HL-60 (cell line): Measurements from ENCODE around the gene PWP1.

Experiments
- DNase-seq, 2 experiments: peaks; one replicate each; pipeline ENCODE4 v3.0.0-alpha.2; 2010 to 2020; ENCODE audit warnings: low read depth in 1 of 2, low spot score in 1 of 2
- H3K27ac ChIP-seq: fragments of 250-450 bp; sonication (Bioruptor Pico); replicated peaks from 2 replicates; pipeline ENCODE4 v1.5.1; 2020; ENCODE audit warnings: mild to moderate bottlenecking, moderate library complexity
- H3K27me3 ChIP-seq: fragments of 250-450 bp; sonication (Bioruptor Pico); 2 replicates; pipeline ENCODE4 v1.5.1; 2021; ENCODE audit warnings: mild to moderate bottlenecking, moderate library complexity; ENCODE audit not compliant: insufficient read depth, poor library complexity, severe bottlenecking
- H3K4me3 ChIP-seq: replicated peaks from 2 replicates; pipeline ENCODE4 v1.5.1; 2011; ENCODE audit warnings: mild to moderate bottlenecking, control low read depth, low read length; ENCODE audit not compliant: insufficient read depth
- GABPA ChIP-seq: IDR thresholded peaks from 2 replicates; pipeline ENCODE4 v1.6.1; 2012; ENCODE audit warnings: low read depth
- POLR2AphosphoS5 ChIP-seq: IDR thresholded peaks from 2 replicates; pipeline ENCODE4 v1.6.1; 2012; ENCODE audit warnings: low read depth
- SPI1 ChIP-seq: IDR thresholded peaks from 2 replicates; pipeline ENCODE4 v1.6.1; 2012; ENCODE audit warnings: low read depth, mild to moderate bottlenecking, borderline replicate concordance
- TF ChIP-seq, protein P1 (sequence below): IDR thresholded peaks from 2 replicates; pipeline ENCODE4 v1.6.1; 2012; ENCODE audit warnings: low read depth; ENCODE audit not compliant: insufficient replicate concordance
- TF ChIP-seq, protein P2 (sequence below): IDR thresholded peaks from one replicate; pipeline ENCODE4 v1.5.1; 2011; ENCODE audit warnings: low read length, control low read depth, inconsistent platforms; ENCODE audit not compliant: insufficient read depth

PWP1 gene

DNA sequence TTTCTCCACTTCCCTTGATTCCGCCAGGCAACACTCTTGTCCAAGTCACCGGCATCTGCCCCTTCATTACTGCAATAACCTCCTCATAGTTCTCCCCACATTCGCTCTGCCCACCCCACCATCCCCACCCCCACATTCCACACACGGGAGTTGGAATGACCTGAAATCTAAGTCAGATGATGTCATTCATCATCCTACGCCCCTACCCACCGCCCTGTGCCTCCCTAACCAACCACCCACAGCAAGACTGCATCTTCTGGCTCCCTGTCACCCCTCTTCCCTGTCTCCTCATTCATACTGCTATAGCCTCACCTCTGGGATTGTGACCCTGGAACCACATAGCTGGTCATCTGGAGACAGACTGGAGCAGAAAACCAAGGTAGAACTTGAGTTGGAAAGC, 7.9 kb upstream of the PWP1 start:
- no peak for DNase-seq
- H3K27me3 ChIP-seq = peaks cover 10% of the 10 kb centered on the region
- no peak overlapping the region for H3K27ac ChIP-seq
- no peak overlapping the region for H3K4me3 ChIP-seq
- TF ChIP-seq, protein P1, sequence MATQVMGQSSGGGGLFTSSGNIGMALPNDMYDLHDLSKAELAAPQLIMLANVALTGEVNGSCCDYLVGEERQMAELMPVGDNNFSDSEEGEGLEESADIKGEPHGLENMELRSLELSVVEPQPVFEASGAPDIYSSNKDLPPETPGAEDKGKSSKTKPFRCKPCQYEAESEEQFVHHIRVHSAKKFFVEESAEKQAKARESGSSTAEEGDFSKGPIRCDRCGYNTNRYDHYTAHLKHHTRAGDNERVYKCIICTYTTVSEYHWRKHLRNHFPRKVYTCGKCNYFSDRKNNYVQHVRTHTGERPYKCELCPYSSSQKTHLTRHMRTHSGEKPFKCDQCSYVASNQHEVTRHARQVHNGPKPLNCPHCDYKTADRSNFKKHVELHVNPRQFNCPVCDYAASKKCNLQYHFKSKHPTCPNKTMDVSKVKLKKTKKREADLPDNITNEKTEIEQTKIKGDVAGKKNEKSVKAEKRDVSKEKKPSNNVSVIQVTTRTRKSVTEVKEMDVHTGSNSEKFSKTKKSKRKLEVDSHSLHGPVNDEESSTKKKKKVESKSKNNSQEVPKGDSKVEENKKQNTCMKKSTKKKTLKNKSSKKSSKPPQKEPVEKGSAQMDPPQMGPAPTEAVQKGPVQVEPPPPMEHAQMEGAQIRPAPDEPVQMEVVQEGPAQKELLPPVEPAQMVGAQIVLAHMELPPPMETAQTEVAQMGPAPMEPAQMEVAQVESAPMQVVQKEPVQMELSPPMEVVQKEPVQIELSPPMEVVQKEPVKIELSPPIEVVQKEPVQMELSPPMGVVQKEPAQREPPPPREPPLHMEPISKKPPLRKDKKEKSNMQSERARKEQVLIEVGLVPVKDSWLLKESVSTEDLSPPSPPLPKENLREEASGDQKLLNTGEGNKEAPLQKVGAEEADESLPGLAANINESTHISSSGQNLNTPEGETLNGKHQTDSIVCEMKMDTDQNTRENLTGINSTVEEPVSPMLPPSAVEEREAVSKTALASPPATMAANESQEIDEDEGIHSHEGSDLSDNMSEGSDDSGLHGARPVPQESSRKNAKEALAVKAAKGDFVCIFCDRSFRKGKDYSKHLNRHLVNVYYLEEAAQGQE = no peak
- TF ChIP-seq POLR2AphosphoS5 (no peak), GABPA (no peak), SPI1 (no peak)
- TF ChIP-seq, protein P2, sequence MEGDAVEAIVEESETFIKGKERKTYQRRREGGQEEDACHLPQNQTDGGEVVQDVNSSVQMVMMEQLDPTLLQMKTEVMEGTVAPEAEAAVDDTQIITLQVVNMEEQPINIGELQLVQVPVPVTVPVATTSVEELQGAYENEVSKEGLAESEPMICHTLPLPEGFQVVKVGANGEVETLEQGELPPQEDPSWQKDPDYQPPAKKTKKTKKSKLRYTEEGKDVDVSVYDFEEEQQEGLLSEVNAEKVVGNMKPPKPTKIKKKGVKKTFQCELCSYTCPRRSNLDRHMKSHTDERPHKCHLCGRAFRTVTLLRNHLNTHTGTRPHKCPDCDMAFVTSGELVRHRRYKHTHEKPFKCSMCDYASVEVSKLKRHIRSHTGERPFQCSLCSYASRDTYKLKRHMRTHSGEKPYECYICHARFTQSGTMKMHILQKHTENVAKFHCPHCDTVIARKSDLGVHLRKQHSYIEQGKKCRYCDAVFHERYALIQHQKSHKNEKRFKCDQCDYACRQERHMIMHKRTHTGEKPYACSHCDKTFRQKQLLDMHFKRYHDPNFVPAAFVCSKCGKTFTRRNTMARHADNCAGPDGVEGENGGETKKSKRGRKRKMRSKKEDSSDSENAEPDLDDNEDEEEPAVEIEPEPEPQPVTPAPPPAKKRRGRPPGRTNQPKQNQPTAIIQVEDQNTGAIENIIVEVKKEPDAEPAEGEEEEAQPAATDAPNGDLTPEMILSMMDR = no peak

DNA sequence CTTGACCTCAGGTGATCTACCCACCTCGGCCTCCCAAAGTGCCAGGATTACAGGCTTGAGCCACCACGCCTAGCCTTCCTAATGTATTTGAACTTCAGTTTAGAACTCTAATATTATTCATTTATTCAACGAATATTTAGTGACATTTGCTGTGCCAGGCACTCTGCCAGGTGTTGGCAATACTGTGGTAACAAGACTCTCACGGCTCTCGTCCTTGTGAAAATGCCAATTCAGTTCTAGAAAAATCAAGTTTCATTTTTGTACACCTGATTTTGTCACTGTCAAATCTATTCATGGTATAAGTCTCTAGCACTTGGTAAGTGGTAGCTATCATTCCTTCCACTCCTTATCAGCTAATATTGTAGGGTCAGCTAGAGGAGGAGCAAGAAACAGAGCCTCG, 6.3 kb upstream of the PWP1 start:
- DNase-seq = no peak
- H3K4me3 ChIP-seq = no peak overlapping the region
- TF ChIP-seq SPI1 (no peak), POLR2AphosphoS5 (no peak), GABPA (no peak)
- TF ChIP-seq, protein P1 = no peak
- TF ChIP-seq, protein P2 = no peak
- no peak overlapping the region for H3K27ac ChIP-seq
- peaks cover 10% of the 10 kb centered on the region for H3K27me3 ChIP-seq

DNA sequence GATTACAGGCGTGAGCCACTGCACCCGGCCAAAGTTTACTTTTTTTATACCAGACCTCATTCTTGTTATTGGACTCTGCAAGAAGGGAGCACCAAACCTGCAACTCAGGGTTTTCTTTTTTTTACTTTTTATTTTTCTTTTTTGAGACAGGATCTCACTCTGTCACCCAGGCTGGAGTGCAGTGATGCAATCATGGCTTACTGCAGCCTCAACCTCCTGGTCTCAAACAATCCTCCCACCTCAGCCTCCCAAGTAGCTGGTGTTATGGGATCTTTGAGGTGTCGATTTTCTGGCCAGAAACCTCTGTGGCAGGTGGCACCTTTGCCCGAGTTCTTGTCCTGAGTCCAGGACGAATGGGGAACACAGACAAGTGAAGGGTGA, 4.2 kb upstream of the PWP1 start:
- no peak overlapping the region for H3K27ac ChIP-seq
- H3K4me3 ChIP-seq = no peak overlapping the region
- H3K27me3 ChIP-seq = peaks cover 9% of the 10 kb centered on the region
- no peak for DNase-seq
- TF ChIP-seq, protein P2 = no peak
- TF ChIP-seq, protein P1 = no peak
- TF ChIP-seq GABPA = no peak
- TF ChIP-seq SPI1 = no peak
- no peak for TF ChIP-seq POLR2AphosphoS5
